HL-60/S4 (cell line): ENCODE measurements around the gene ST8SIA5.

Experiments
- in situ Hi-C: fragments of 300-500 bp; cut with MboI; formaldehyde crosslinking; loops from 2 replicates; pipeline ENCODE4 v1.14.3; 2022; ENCODE audit warnings: low sequenced_read_pairs

Gene ST8SIA5

DNA sequence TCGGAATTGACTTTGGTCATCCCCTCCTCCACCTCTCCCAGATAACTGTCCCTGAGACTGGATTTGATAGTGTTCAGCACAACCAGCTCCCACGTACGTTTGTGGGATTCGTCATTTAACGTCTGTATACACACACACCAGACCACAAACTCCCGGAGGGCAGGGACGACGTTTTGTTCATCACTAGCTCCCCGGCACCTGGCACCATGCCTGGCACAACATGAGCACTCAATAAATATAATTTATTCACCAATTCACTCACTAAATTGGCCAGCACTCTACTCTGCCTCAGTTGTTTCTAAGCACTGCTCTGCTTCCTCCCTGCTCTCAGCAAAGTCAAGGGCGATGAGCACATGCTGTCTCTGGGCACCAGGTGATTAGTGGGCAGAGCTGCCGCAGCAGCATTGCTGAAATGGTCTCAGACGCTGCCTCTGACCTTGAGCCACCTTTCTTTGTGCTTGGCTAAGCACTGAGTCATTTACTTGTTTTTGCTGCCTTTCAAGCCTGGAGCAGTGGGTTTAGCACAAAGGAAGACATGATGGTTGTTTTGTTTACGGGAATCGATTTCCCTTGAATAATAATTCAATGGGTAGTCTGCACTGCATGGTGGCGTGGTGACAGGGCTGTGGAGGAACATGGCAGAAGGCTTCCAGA is 80.5 kb downstream of the ST8SIA5 start:
- in situ Hi-C loops: no loop called here

DNA sequence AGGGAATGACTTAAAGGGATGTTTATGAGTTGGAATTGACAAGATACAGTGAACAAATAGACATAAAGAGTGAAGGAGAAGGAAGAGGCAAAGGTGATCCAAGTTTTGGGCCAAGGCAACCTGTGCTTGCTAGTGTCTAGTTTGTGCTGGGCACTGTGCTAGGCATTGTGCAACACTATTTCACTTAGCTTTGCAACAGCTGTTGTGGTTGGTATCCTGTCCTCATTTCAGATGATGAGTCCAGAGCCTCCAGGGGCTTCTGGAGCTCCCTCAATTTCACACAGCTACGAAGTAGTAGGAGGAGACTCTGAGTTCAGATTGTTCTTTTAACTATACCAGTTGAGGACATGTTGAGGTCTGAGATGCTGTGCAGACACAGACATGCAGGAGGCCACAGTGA is 81.7 kb downstream of the ST8SIA5 start:
- in situ Hi-C loops: no loop called here

DNA sequence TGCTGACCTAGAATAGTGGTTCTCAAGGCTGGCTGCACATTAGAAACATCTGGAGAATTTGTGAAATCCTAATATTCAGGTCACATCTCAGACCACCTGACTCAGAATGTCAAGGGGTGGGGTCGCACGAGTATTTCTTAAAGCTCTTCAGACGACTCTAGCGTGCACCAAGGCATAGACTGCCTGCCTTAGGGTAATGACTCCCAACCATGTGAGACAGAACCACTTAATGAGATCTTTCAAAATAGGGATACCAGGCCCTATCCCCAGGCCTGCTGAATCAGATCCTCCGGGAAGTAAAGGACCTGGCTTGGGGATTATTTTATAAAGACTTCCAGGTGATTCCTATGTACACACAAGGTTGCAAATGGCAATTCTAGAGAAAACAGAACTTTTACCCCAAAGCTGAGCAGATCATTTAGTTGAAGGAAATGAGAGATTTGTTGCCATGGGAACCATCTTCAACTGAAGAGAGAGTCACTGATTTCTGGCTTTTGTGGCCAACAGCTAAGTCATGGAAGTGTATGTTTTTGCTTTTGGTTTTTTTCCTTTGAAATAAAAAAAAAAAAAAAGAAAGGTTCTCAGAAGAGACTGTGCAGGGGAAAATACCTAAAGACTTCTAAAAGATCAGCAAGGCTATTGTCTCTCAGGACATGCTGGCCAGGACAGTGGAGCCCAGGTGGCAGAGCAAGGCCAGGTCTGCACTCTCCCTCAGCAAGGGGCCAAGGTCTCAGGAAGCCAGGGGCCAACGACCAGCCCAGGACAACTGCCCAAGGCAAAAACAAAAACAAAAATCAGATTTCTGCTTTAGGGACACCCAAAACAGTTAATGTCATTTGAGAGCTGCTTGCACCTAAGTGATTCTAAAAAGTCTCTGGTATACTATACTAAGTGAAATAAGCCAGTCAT is 84.5 kb downstream of the ST8SIA5 start:
- in situ Hi-C loops: no loop called here

DNA sequence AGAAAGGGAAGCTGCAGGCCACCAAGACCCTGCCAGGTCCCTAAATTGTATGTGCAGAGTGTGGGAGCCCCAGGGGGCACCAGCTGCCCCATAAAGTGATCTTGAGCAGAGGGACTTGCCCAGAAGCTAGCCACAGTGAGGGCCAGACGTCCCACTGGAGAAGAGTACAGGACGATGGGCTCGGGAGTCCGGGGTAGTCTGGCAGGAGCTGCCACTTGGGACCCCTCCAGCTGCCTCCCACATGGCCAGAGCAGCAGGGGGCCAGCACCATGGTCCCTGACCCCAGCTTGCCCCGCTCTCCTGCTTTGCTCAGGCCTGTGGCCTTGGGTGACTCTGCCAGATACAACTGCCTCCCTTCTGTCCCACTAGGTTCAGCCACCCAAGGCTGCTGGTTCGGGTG is 88.2 kb downstream of the ST8SIA5 start:
- in situ Hi-C loops: no loop called here

DNA sequence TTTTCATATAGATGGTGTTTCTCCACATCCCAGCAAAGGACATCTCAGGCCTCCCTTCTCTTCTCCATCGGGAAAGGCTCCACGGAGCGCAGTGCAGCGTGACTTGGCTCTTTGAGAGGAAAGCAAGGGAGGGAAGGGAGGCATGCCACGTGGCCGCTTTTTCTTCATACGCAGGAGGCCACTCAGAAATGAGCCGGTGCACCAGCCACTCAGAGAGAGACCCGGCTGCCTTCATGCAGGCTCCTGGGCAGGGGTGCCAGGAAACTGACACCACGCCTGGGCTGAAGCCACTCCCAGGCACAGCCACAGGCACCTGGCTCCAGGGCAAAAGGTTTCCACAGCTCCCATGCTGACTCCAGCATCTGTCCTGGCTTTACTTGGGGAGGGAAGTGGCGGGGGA is 88.7 kb downstream of the ST8SIA5 start:
- in situ Hi-C loops: no loop called here

DNA sequence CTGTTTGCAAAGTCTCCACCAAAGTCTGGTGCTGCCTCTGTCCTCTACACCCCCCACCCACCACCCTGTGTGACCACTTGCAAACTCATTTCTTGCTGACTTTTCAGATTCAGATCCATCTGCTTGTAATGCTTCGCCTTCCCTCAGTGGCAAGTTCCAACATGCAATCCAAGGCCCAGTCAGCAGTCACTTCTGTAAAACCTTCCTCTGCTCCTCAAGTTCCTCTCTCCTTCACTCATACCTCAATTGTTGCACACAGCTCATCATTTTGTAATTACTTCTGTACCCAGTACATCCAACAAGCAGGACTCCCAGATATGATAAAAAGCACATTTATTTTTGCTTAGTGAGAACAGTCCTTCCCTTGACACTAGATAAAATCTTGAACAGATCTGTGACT is 93.3 kb downstream of the ST8SIA5 start:
- in situ Hi-C loops: no loop called here

DNA sequence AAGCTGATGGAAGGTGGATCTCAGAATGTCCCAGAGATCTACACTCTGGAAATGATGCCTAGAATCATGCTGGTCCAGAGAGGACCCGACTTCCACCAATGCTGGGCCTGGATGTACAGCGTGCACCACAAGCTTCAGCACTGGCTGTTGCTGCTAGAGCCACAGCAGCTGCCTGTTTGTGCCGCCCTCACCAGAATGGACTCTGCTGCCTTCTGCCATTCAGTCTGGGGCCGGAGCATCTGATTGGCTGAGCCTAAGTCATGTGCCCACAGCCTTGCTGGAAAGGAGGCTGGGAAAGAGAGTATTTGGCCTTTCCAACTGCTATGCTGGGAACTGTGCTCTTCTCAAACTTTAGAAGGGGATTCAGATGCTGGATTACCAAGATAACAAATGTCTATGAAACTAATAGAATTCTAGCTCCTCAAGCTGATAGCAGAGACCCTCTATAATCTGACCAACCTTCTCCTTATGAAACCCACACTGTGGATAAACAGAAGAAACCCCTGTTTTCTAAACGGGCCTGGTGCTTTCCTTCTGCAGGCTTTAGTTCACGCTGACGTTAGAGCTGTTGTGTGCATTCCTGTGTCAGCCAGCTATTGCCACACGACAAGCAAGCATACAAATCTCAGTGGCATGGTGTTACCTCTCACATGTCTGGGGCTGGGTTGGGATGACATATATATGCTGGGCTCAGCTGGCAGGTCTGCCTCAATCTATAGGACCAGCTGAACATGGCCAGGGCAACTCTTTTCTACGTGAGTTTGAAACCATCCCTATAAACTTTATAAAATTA is 95.7 kb downstream of the ST8SIA5 start:
- in situ Hi-C loops: no loop called here

DNA sequence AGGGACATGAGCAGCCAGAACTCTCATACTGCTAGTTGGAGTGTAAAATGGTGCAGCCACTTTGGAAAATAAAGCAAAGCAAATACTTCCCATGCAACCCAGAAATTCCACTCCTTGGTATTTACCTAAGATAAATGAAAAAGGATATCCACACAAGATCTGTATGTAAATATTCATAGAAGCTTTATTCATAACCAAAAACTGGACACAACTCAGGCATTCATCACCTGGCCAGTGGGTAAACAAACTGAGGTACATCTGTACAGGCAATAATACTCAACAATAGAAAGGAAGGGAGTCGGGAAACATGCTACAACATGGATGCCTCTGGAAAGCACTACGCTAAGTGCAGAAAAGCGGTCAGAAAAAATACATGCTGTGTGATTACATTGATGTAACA is 97.4 kb downstream of the ST8SIA5 start:
- in situ Hi-C loops: loop anchor here (10.0 kb wide), 2 partner anchors 385 to 515 kb away; no protein-coding TSS in a partner anchor

DNA sequence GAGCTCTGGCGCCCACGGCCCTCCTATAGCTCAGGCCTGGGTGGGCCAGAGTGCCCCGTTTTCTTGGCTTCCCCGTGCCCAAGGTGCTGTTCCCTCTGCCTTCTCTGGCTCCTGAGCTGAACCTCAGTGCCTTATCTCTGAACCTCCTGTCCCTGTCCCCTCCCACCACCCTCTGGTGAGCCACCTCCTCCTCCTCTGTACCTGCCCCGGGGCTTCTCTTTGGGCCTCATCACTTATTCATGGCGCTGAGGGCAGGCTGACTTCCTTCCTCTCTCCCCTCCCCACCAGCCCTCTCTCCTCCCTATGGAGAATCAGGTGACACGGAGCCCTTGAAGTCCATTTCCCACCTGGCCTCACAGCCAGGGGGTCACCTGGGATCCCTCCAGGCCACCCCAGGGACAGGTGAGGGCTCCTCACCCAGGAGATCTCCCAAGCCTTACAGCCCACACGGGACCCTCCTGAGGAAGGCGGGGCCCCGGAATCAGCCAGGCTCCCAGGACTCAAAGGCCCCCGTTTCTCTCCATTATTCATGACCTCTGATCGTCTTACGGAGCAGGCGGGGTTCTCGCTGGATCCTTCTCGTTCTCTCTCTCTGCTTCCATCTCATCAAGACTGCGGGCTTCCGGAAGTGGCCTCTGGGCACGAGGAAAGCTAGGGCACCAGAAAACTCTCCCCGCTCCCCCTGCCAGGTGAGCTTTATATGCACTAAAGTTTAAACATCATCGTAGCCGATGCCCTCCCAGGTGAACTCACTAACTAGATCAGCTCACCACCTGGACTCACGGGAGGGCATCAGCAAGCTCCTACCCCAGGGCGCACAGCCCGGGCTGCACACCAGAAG is 99.5 kb downstream of the ST8SIA5 start, which contains the start of gene LOXHD1:
LOXHD1 (minus strand) TSS at position 106 of the 841 bp plus-strand sequence. CDS start 187 bp downstream, outside the sequence.
- in situ Hi-C loops: loop anchor here (10.0 kb wide), 2 partner anchors 383 to 513 kb away; no protein-coding TSS in a partner anchor

DNA sequence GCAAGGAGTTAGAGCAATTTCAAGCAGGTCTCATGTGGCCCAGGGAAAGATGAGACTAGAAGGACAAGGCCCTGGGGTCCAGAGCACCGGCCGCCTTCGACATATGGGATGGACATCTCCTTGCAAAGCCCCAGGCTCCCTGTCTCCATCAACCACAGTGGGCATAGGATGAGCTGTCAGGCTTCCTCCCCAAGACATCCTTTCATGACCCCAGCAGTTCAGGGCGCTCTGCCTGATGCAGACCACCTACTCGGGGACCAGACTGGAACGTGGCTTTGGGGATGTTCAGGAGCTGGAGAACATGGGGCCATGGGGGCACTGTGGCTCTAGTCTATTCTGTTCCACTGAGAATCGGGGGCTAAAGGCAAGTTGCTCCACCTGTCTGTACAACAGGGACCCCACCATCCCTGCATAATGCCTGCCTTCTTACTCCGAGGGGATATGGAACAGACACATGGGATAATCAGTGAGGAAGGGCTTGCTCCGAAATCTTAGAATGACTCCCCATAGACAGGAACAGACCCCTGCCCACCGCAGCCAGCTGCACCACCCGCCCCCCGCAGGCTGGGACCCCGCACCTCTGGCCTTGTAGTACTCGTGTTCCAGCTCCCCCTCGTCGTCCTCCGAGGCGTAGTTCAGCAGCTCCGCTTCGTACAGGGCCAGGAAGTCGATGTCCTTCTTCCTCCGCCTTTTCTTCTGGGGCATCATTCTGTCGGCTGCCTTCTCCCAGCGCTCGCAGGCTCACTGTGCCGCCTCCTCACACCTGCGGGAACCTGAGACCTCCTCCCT is 100.3 kb downstream of the ST8SIA5 start:
- in situ Hi-C loops: loop anchor here (10.0 kb wide), 2 partner anchors 382 to 512 kb away; no protein-coding TSS in a partner anchor

DNA sequence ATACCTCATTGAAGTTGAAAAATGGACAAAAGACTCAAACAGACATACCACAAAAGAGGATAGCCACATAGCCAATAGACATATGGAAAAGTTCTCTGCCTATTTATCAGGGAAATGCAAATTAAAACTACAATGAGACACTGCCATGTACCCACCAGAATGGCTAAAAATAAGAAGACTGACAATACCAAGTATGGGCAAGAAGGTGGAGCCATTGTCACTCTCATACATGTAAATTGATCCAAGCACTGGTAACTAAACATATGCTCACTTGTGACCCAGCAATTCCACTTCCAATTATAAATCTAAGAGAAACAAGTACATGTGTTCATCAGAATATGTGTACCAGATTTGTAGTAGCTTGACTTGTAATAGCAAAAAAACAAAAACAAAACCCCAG is 104.5 kb downstream of the ST8SIA5 start:
- in situ Hi-C loops: loop anchor here (10.0 kb wide), 2 partner anchors 378 to 508 kb away; no protein-coding TSS in a partner anchor

DNA sequence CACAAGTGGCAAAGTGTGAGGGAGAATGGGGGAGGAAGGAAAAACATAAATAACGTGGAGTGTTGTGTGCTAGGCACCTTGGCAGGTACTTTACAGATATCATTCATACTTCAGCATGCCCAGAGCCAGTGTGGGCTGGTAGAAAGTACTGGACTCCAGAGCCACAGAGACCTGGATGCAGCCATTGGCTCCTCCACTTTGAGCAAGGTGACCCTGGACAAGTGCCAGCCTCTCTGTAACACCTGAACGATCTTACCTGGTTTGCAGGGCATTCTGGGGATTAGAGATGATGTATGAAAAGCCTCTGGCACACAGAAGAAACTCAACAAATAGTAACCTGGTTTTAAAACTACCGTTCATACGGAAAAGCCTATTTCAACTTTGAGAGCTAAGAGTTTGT is 106.2 kb downstream of the ST8SIA5 start:
- in situ Hi-C loops: loop anchor here (10.0 kb wide), 2 partner anchors 376 to 506 kb away; no protein-coding TSS in a partner anchor

DNA sequence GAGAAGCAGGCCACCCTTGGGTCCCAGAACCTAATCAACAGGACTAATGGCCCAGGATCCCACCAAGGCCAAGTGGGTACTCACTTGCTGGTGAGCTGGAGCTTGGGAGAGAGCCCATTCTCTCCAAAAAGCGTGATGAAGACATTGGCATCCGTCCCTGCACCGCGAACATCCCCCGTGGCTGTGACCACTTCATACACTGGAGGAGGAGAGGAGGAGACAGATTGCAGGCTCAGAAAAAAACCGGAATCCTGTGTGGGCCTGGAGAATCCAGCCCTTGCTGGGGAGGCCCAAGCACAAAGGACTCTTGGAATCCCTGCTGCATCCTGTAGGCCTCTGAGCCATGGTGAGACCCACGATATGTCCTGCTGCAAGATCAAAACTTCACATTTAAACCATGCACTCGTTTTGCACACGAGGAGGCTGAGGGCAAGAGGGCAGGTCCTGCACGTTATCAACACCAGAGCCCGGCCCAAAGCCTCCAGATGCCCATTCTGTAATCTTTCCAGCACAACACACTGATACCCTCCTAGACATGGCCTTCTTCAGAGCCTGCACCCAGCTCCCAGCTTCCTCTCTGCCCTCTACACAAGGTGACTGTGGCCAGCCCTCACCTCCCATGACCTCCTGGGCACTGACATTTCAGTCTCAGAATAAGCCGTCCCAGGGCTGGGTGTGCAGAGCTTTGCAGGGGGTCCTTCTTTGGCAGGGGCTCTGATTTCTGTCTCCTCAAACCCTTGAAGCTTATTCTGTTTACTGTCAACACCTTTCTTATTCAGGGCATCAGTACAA is 107.6 kb downstream of the ST8SIA5 start:
- in situ Hi-C loops: no loop called here

DNA sequence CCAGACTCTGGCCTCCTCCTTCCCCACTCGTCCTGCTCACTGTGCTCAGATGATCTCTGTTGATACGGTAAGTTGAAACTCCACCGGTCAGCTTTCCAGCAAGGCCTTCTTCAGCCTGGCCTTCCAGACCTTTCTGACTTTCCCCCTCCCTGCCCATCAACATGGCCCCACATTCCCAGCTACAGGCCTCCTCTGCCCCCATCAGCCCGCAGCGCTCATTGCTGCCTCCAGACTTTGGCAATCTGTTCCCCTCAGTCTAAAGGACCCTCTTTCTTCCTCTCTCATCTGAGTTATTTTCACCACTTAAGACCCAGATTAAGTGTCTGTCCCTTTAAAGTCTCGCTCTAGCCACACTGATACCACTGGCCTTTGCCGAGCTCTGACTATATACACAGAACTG is 110.4 kb downstream of the ST8SIA5 start:
- in situ Hi-C loops: no loop called here

DNA sequence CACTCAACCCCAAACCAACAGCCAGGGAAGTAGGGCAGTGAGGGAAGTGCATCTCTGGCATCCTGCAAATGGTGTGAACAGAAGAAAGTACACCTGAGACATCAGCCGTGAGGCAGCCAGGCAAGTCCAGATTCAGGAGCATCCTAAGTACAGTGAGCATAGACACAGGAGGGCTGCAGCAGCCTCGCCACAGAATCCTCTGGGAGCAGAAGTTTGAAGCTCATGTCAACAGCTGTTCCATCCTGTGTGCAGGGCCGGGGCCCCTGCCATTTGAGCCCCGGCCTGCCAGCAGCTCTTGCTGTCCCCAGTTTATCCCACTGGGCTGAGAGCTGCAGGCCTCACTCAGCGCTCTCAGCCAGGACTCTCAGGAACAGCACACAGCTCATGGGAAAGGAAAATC is 114.3 kb downstream of the ST8SIA5 start:
- in situ Hi-C loops: no loop called here

DNA sequence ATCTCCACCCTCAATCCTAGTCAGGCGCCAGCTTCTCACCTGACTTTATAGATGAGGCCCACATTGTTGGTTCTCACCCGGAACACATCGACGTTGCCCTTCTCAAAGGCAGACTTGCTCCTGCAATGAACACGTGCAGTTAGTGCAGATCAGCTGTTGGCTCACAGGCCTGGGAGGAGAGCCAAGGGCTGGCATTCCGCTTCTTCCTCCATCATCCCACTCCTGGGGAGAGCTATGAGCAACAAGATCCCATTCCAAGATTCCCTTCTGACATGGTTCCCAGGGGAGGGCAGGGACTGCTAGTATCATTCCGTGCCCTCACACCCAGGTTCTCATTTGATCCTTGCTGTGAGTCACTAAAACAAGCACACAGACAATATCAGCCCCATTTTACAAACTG is 114.9 kb downstream of the ST8SIA5 start:
- in situ Hi-C loops: no loop called here

DNA sequence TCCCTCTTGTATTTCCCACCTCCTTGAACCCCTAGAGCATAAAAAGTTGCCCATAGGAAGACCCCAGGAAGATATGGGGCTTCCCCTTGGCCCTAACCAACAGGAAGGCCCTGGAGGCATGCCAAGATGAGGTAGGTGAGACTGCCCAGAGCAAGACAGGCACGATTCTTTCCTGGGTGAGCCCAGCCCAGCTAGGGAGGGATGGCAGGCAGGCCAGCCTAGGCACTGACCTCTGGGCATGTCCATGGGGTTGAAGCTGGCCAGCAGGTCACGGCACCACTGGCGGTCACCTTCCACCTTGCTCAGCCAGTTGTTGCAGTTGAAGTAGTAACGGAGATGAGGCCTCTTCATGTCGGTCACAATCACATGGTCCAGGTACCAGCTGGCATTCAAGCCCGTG is 117.5 kb downstream of the ST8SIA5 start:
- in situ Hi-C loops: no loop called here

DNA sequence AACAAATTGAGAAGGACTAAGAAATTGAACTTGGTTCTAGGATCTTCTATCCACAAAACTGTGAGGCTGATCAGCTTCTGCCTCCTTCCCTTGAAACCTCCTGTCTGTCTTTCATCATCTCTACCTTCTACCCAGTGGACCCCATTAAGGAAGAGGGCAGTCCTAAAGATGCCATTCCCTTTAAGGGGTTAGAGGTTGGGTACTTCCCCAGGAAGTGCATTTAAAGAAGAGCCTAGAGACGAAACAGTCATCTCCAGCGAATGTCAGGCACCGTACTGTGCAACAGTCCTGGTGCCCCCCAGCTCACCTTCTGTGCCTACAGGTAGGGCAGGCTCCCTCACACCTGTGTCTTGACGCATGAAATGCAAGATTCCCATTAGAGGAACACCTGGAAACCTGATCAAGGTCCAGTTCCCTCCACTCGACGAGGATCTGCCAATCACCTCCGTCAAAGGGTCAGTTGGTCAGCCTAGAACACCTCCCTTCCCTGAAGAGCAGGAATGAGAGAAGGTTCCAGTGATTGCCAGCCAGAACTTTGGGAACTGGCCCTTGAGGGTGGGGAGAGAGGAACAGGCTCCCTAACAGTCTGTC is 120.7 kb downstream of the ST8SIA5 start:
- in situ Hi-C loops: no loop called here
